GM19035 (cell line): ENCODE measurements around the gene SMCO4.

Experiments used
- ATAC-seq: cut with Tn5 transposase; IDR thresholded peaks from one replicate; pipeline ENCODE4 v1.9.1; 2021; ENCODE audit not compliant: unreplicated experiment

SMCO4 gene

DNA sequence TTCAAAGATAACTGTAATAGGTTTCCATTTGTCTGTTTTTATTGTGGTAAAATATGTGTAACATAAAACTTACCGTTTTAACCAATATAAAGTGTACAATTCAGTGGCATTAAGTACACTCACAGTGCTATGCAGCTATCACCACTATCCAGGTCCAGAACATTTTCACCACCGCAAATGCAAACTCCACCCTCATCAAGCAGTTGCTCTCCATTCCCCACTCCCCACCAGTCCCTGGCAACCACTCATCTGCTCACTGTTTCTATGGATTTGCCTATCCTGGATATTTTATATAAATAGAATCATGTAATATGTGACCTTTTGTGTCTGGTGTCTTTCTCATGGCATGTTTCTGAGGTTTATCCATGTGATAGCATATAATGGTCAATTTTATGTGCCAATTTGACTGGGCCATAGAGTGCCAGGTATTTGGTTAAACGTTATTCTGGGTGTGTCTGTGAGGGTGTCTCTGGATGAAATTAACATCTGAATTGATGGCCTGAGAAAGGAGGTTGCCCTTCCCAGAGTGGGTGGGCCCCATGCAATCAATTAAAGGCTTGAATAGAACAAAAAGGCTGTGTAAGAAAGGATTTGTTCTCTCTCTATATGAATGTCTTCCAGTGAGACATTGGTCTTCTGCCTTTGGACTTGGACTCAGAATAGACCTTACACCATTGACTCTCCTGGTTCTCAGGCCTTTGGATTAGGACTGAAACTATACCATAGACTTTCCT lies 17.2 kb upstream of the SMCO4 start:
- ATAC-seq, result no peak

GRCh38 chr11:93559681-93560080 lies 16.5 kb upstream of the SMCO4 start:
- no peak for ATAC-seq

GRCh38 chr11:93552874-93553273 lies 9.7 kb upstream of the SMCO4 start:
- no peak for ATAC-seq

GRCh38 chr11:93549976-93550375 lies 6.8 kb upstream of the SMCO4 start:
- ATAC-seq, result no peak

- ATAC-seq, result no peak
These were observed 5.6 kb upstream of the SMCO4 start for GRCh38 chr11:93548679-93549319.

GRCh38 chr11:93547773-93548172 lies 4.6 kb upstream of the SMCO4 start:
- no peak for ATAC-seq

DNA sequence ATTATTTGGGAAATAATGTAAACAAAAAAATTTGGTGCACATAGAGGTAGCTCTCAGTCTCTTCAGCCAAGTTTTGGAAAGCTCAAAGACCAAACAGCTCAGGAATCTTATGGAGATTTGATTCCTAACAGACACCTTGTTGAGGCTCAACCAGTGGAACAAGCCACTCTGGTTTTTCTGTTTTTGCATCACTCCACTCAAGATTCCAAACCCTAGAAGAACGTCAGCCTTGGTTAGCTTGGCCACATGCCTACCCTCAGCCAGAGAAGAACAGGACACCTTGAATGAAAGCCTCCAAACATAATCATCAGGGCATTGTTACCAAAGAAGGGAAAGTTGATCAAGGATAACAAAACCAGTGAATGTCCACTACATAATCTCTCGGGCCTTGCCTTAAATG lies 3.8 kb upstream of the SMCO4 start:
- no peak for ATAC-seq

DNA sequence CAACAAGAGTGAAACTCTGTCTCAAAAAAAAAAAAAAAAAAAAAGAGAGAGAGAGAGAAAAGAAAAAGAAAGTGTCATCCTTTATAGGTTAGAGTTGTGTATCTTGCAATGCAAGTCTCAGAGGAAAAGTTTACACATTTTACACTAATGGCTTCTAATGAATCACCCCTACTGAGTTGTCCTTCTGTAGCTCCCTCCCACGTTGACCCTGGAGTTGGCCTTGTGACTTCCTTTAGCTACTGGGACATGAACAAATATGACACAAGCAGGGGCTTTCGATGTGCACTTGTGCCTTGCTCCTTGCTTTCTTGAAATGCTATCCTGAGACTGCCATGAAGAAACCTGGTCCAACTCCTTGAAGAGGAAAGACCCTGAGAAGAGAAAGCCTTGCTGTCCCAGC lies 2.4 kb upstream of the SMCO4 start:
- ATAC-seq, result no peak

- peak; percentile 43 for ATAC-seq
These were observed 371 bp downstream of the SMCO4 start for GRCh38 chr11:93542811-93543229.

- ATAC-seq, result peak; percentile 64
These were observed 1.0 kb downstream of the SMCO4 start for GRCh38 chr11:93541884-93542810.

GRCh38 chr11:93540896-93541553 lies 2.2 kb downstream of the SMCO4 start:
- no peak for ATAC-seq

- ATAC-seq, result no peak
These were observed 2.9 kb downstream of the SMCO4 start for GRCh38 chr11:93540337-93540736.

DNA sequence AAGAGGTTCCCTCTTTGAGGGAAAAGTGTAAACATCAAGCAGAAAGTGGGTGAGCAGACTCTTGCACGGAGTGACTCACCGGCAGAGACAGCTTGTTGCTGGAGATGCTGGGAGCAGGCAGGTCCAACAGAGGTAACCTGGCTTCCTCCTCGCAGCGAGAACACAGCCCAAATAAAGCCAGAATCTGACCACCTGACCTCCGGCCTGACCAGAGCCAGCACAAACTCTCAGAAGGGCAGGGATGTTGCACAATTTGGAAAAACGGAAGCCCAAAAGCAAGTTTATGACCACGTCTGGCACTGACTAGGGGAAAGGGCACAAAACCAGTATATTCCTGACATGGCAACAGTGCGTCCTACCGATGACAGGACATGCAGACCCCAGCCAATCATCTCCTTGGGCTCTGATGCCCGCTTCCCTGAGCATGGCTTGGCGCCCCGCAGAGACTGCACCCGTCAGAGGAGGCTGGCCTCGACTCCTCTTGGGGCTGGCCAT lies 5.4 kb downstream of the SMCO4 start:
- no peak for ATAC-seq

DNA sequence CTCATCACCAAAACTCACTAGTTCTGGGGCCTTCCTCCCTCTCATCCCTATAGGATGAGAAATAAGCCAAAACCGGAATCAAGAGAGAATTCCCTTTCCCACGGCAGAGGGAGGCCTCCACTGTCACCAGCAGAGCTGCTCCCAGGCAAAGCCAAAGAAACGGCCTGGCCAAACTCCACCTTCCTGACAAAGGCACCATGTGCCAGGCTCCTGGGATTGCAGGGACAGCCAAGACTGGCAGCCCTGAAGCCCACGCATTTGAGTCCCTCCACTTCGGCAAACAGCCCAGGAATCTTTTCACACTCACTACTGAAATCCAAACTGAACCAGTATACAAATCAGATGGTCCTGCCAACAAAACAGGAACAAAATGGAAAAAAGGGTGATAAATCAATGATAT lies 6.1 kb downstream of the SMCO4 start:
- ATAC-seq, result no peak

DNA sequence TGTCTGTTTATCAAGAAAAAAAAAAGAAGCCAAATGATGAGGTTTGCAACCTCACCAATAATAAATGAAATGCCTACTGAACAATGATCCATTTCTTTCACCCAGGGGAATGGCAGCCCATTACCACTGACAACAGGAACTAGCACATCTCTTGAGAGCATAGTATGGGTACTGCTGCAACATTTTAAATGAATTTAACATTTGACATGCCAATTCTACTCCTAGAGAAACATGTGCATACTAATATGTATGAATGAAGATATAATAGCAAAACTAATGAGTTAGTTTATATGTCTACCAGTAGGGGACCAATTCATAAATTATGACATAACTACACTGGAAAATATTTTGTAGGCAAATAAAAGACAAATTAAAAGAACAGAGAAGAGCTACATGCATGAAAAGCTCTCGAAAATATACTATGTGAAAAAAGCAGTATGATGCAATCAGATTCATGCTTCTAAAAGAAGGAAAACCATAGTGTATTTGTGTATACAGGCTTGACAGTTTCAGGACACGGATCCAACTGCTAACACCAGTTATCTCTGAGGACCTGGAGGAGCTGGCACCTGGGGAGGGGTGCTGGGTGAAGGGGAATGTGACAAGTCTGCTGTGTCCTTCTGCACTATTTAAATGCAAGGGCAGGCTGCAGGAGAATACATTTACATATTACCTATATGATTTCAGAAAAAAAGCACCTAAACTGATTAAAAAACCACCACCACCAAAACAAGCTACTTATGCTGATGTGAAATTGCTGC lies 6.9 kb downstream of the SMCO4 start:
- peak; percentile 9 for ATAC-seq

- peak; percentile 39 for ATAC-seq
These were observed 7.6 kb downstream of the SMCO4 start for GRCh38 chr11:93535578-93535977.

GRCh38 chr11:93532806-93533205 lies 10.4 kb downstream of the SMCO4 start:
- no peak for ATAC-seq

- peak; percentile 33 for ATAC-seq
These were observed 10.9 kb downstream of the SMCO4 start for GRCh38 chr11:93532281-93532789.

- no peak for ATAC-seq
These were observed 12.7 kb downstream of the SMCO4 start for GRCh38 chr11:93530468-93530826.
